Natural killer cell treated with Interleukin-12 subunit alpha and Interleukin-12 subunit beta and Interleukin-15 and Interleukin-18, amount 100 ng/mL, for 72 hours (primary cell): Measurements from ENCODE around the gene SLC25A36. TPM values are rescaled to one million over a fixed set of nuclear protein-coding genes. Genes with fewer than 3 reads are reported as not detected.

Experiments used
- ATAC-seq, 2 donors: fragments of 150-1000 bp; cut with Tn5 transposase in 1 of 2; sonication (Bioruptor Pico), chemical (Tn5 transposase) in 1 of 2; 2 replicates each; pipeline ENCODE4 v1.10.0; 2021
- DNase-seq: peaks from one replicate; pipeline ENCODE4 v3.0.0; 2022; ENCODE audit warnings: low spot score
- H3K27ac Mint-ChIP-seq, 2 donors: 1 replicate in 1 of 2; 2 replicates in 1 of 2; pipeline ENCODE4 v1.8.0; 2022; ENCODE audit warnings: mixed read lengths in 2 of 2, mild to moderate bottlenecking in 1 of 2, moderate library complexity in 1 of 2
- H3K27me3 Mint-ChIP-seq, 2 donors: 1 replicate in 1 of 2; 2 replicates in 1 of 2; pipeline ENCODE4 v1.8.0; 2022; ENCODE audit warnings: mixed read lengths in 2 of 2
- H3K36me3 Mint-ChIP-seq: one replicate; pipeline ENCODE4 v1.8.0; 2022; ENCODE audit warnings: mixed read lengths
- H3K4me1 Mint-ChIP-seq, 2 donors: 1 replicate in 1 of 2; 2 replicates in 1 of 2; pipeline ENCODE4 v1.8.0; 2022; ENCODE audit warnings: low read depth in 2 of 2, mixed read lengths in 2 of 2, mild to moderate bottlenecking in 1 of 2
- H3K4me3 Mint-ChIP-seq: one replicate; pipeline ENCODE4 v1.8.0; 2022; ENCODE audit warnings: mixed read lengths
- H3K9me3 Mint-ChIP-seq: 2 replicates; pipeline ENCODE4 v1.8.0; 2022; ENCODE audit warnings: mixed read lengths
- total RNA-seq, 2 donors: library from RNA; stranded (reverse); gene quantifications; one replicate each; pipeline ENCODE4 v1.2.3, GENCODE V29; 2022

The SLC25A36 gene
- total RNA-seq, 2 donors from 2014 or later, result 47.8 to 68.2 TPM

- Mint-ChIP-seq H3K4me1 (peaks cover 14 to 25% of the 10 kb centered on the region in 2 donors), H3K27ac (no peak overlapping the region), H3K9me3 (no peaks in the 10 kb centered on the region), H3K36me3 (no peaks in the 10 kb centered on the region), H3K4me3 (no peak overlapping the region), H3K27me3 (peaks cover 0 to 8% of the 10 kb centered on the region in 2 donors)
- ATAC-seq (peak in 1 of 2 donors; percentile 71), DNase-seq (no peak)
These were observed 78.7 kb downstream of the SLC25A36 start for GRCh38 chr3:141020143-141020830.

- DNase-seq (no peak), ATAC-seq (no peak)
- Mint-ChIP-seq H3K4me1 (peaks cover 14 to 20% of the 10 kb centered on the region in 2 donors), H3K4me3 (no peak overlapping the region), H3K36me3 (no peaks in the 10 kb centered on the region), H3K27me3 (peaks cover 3 to 18% of the 10 kb centered on the region in 2 donors), H3K9me3 (no peaks in the 10 kb centered on the region), H3K27ac (no peak overlapping the region)
These were observed 79.6 kb downstream of the SLC25A36 start for GRCh38 chr3:141021261-141021660.

Other genes with a start within 250 kb of the SLC25A36 start
- gene SPSB4, start 109.5 kb downstream of the SLC25A36 start, total RNA-seq, result not detected